Measurements from ENCODE around the gene PAGE2B. TPM values are rescaled to one million over a fixed set of nuclear protein-coding genes. Genes with fewer than 3 reads are reported as not detected.

The PAGE2B gene
- total and polyA plus RNA-seq, 9 of the 15 experiments (the other 6 are each of a cell fraction or from before 2014, with no cell fraction given): 1.8 to 36.0 (median 16.5) TPM

- TF ChIP-seq HBP1 (CRISPR knock-in tag; IDR thresholded peaks at IDR 0.05) (no peak), ZNF655 (CRISPR knock-in tag; IDR thresholded peaks at IDR 0.05) (no peak), ZBTB1 (CRISPR knock-in tag; IDR thresholded peaks at IDR 0.05; ENCODE audit: borderline replicate concordance, low read depth) (no peak), TSHZ1 (CRISPR knock-in tag; IDR thresholded peaks at IDR 0.05) (no peak), KDM4B (IDR thresholded peaks at IDR 0.05; ENCODE audit: borderline replicate concordance in 2 of 2, low read depth in 1 of 2) (no peak), PKNOX1 (IDR thresholded peaks at IDR 0.05) (no peak), MCM5 (IDR thresholded peaks at IDR 0.05; ENCODE audit: low read depth) (no peak), BRF2 (IDR thresholded peaks at IDR 0.05; ENCODE audit: borderline replicate concordance, insufficient read depth, insufficient read length) (no peak), MTA3 (IDR thresholded peaks at IDR 0.05; ENCODE audit: borderline replicate concordance) (0 out of 2 replicates have a peak, but pooled peaks have one; percentile 43), NFIC (IDR thresholded peaks at IDR 0.05) (peak; percentile 91)
These were observed 46.8 kb upstream of the PAGE2B start (continued) for GRCh38 chrX:55028040-55028439.
